ENCODE measurements around the gene CHRNE.
A peak's percentile ranks its signal among the peaks of the same experiment; 100 is the strongest.

The CHRNE gene

DNA sequence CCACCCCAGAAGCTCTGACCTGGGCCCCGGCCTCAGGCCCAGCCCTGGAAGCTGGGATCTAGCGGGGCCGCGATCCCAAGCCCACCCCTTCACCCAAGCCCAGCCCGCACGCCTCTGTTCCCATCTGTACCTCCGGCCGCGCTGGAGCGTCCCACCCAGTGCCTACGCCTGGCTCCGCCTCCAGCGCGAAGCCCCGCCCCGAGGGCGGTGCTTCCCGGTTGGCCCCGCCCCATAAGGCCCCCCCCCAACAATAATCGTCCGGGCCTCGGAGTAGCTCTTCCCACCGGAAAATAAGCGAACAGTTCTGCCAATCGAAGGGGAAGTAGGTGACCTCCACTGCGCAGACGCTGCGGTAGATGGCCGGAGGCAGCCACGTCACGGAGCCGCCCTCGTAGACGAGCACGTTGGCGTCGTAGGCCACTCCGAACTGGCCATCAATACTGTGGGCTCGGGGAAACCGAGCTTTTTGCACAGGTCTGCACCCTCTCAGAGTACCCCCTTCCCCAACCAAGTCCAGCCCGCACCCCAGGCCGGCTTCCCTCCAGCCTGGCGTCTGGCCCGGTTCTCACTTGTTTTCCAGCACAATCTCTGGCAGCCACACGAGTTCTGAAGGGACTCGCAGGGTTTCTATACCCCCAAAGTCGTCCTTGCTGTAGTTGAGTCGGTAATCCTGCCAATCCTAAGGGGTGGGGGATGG is 1.1 kb downstream of the CHRNE start:
- Mint-ChIP-seq H3K4me1 (peaks cover 15% of the 10 kb centered on the region), H3K9me3 (no peaks in the 10 kb centered on the region), H3K27me3 (ENCODE audit: low read depth) (no peaks in the 10 kb centered on the region), H3K36me3 (ENCODE audit: low read depth) (peaks cover 6% of the 10 kb centered on the region), H3K27ac (peak overlapping the region in 2 of 3 experiments; percentile 10 to 41), H3K4me3 (no peak overlapping the region)
- TF ChIP-seq, protein P1, sequence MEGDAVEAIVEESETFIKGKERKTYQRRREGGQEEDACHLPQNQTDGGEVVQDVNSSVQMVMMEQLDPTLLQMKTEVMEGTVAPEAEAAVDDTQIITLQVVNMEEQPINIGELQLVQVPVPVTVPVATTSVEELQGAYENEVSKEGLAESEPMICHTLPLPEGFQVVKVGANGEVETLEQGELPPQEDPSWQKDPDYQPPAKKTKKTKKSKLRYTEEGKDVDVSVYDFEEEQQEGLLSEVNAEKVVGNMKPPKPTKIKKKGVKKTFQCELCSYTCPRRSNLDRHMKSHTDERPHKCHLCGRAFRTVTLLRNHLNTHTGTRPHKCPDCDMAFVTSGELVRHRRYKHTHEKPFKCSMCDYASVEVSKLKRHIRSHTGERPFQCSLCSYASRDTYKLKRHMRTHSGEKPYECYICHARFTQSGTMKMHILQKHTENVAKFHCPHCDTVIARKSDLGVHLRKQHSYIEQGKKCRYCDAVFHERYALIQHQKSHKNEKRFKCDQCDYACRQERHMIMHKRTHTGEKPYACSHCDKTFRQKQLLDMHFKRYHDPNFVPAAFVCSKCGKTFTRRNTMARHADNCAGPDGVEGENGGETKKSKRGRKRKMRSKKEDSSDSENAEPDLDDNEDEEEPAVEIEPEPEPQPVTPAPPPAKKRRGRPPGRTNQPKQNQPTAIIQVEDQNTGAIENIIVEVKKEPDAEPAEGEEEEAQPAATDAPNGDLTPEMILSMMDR (IDR thresholded peaks at IDR 0.05; ENCODE audit: unreplicated experiment in 3 of 3): no peak

DNA sequence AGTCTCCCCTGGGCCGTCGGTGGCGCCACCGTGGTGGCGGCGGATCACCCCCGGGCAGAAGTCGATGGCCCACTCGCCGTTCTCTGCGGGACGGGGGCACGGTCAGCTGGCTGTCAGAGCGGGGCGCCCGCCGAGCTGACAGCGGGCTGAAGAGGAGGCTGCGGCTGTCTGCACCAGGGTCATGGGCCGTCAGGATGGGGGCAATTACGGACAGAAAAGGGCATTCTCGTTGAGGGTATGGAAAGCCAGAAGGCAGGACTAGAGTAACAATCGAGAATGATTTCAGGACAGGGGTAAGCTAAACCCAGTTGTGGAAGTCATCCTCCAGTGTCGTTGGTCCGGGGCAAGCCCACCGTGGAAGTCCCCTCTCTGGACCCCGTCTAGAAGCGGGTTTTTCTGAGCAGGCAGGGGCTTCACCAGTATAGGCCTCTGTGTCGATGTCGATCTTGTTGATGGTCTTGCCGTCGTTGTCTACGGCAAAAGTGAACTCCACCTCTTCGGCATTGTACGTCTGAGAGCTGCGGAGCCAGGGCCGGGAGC is 1.7 kb downstream of the CHRNE start:
- H3K36me3 Mint-ChIP-seq (ENCODE audit: low read depth): peaks cover 7% of the 10 kb centered on the region
- peaks cover 15% of the 10 kb centered on the region for H3K4me1 Mint-ChIP-seq
- TF ChIP-seq, protein P1 (IDR thresholded peaks at IDR 0.05; ENCODE audit: unreplicated experiment in 3 of 3): no peak
- H3K27me3 Mint-ChIP-seq (ENCODE audit: low read depth): no peaks in the 10 kb centered on the region
- H3K4me3 Mint-ChIP-seq: no peak overlapping the region
- no peaks in the 10 kb centered on the region for H3K9me3 Mint-ChIP-seq
- H3K27ac Mint-ChIP-seq: no peak overlapping the region

DNA sequence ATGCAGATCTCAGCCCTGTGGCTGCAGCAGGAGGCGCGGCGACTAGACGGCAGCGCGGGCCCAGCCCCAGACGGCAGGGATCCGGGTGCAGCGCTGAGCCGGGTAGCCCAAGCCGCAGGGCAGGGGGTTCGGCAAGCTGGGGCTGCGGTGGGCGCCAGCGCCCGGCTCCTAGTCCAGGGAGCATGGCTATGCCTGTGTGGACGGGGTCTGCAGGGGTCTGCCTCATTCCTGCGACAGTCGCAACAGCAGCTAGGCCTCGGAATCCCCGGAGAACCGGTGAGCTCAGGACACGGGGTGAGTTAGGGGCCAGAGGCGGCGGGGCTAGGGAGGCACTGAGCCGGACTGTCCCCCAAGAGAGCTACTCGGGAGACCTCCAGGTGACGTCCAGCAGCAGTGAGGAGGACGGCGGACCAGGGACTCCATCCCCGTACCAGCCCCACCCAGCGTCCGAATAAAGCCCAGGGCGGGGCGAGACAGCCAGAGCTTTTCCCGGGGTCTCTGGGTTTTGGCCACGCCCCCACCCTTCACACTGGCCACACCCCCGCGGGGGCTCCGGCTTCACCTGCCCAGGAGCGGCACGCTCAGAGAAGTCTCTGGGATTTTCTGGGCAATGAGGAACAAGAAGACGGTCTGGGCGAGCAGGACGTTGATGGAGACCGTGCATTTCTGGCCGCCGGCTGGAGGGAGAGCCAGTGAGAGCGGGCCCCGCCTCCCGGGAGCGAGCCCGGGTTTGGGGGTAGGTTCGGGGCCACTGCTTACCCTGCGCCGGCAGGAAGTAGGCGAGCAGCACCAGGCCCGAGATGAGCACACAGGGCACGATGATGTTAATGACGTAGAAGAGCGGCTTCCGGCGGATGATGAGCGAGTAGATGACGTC is 2.4 kb downstream of the CHRNE start:
- Mint-ChIP-seq H3K27ac (no peak overlapping the region), H3K27me3 (ENCODE audit: low read depth) (no peaks in the 10 kb centered on the region)

DNA sequence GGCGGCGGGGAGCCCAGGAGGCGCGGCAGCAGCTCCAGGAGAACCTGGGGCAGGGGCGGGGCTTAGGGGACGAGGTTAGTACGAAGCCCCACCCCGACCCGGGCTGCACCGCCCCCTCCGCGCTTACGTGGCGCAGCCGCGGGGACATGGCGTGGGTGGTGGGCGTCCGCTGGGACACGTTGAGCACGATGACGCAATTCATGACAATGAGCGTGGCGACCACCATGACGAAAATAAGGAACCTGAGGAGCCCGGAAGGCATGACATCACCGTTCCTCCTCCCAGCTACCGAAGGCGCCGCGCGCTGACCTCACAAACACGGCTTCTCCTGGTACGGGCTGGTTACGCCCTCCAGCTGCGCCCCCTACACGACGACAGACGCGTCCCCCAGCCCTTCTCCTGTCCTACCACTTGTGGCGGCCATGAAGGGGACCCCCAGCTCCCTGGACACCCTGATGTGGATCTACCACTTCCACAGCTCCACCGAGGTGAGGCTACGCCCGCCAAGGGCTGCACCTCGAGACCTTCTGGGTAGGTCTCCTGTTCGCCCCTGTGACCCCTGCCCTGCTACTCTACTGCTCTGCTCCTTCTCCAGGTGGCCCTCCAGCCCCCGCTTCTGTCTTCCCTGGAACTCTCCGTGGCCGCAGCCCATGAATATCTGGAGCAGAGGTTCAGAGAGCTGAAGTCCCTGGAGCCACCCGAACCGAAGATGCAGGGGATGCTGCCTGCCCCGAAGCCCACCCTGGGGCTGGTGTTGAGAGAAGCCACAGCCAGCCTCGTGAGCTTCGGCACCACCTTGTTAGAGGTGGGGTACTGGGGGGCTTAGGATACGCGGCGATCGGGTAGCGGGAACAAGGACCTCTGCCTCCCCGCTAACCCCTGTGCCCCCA is 3.3 kb downstream of the CHRNE start, which contains the start of gene C17orf107:
C17orf107 (plus strand) TSS at position 196 of the 890 bp plus-strand sequence; CDS start at position 423, 227 bp downstream.
- Mint-ChIP-seq H3K27ac (peak within 1 kb of the TSS in 2 of 3 experiments; percentile 20 to 73), H3K36me3 (ENCODE audit: low read depth) (peaks cover 19% of the 10 kb centered on the region), H3K4me1 (peaks cover 15% of the 10 kb centered on the region), H3K27me3 (ENCODE audit: low read depth) (no peaks in the 10 kb centered on the region), H3K9me3 (no peaks in the 10 kb centered on the region), H3K4me3 (peak within 1 kb of the TSS; percentile 70 to 73 (median 70))
- TF ChIP-seq, protein P1 (IDR thresholded peaks at IDR 0.05; ENCODE audit: unreplicated experiment in 3 of 3): no peak

More for the DNA sequence above, 2.4 kb downstream of the CHRNE start:
- peaks cover 13% of the 10 kb centered on the region for H3K36me3 Mint-ChIP-seq (ENCODE audit: low read depth)
- TF ChIP-seq, protein P1 (IDR thresholded peaks at IDR 0.05; ENCODE audit: unreplicated experiment in 3 of 3): no peak
- H3K4me1 Mint-ChIP-seq: peaks cover 15% of the 10 kb centered on the region
- no peaks in the 10 kb centered on the region for H3K9me3 Mint-ChIP-seq
- H3K4me3 Mint-ChIP-seq: no peak overlapping the region

DNA sequence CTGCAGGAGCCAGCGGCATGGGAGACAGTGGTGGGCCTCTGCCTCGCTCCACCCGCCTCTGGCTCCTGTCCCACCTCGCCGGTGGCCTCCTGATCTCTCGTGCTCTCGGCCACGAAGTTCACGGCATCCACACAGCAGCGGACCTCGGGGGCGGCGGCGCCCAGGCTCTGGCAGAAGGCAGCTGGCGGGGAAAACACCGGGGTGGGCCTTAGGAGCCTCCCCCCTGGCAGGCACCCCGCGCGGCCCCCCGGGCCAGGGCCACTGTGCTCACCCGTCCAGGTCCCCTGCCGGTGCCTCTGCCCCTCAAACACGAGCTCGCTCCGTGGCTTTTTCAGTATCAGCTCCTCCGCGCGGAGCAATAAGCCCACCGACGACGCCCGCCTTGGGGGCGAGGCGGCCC is 4.0 kb downstream of the CHRNE start:
- TF ChIP-seq, protein P1 (IDR thresholded peaks at IDR 0.05; ENCODE audit: unreplicated experiment in 3 of 3): no peak
- Mint-ChIP-seq H3K9me3 (no peaks in the 10 kb centered on the region), H3K4me1 (peaks cover 15% of the 10 kb centered on the region), H3K36me3 (ENCODE audit: low read depth) (peaks cover 19% of the 10 kb centered on the region), H3K4me3 (peak overlapping the region in 1 of 3 experiments; percentile 58), H3K27me3 (ENCODE audit: low read depth) (no peaks in the 10 kb centered on the region), H3K27ac (no peak overlapping the region)

All from nephron (organoid).